Panc1 (cell line): Measurements from ENCODE around the gene KERA.

Experiments used
- POLR2AphosphoS5 ChIP-seq: IDR thresholded peaks from 2 replicates; pipeline ENCODE4 v1.6.1; 2012; ENCODE audit warnings: mild to moderate bottlenecking, low read depth, low read length, moderate library complexity
- SIN3A ChIP-seq: IDR thresholded peaks from 2 replicates; pipeline ENCODE4 v1.6.1; 2012; ENCODE audit warnings: low read depth, mild to moderate bottlenecking, low read length, moderate library complexity, borderline replicate concordance; ENCODE audit not compliant: insufficient read depth
- TCF7L2 ChIP-seq: IDR thresholded peaks from 2 replicates; pipeline ENCODE4 v1.6.1; 2011; ENCODE audit warnings: mild to moderate bottlenecking, low read depth, low read length, inconsistent platforms
- TF ChIP-seq, protein P1 (sequence below): fragments of 450-650 bp; IDR thresholded peaks from 2 replicates; pipeline ENCODE4 v1.5.1; 2017; ENCODE audit warnings: mild to moderate bottlenecking
- TF ChIP-seq, protein P2 (sequence below), 2 experiments: IDR thresholded peaks; 2 replicates each; pipeline ENCODE4 v1.6.1; 2011 to 2012; ENCODE audit warnings: low read depth in 2 of 2, control low read depth in 1 of 2, low read length in 1 of 2, mild to moderate bottlenecking in 1 of 2, moderate library complexity in 1 of 2; ENCODE audit not compliant: insufficient read depth in 1 of 2

DNA sequence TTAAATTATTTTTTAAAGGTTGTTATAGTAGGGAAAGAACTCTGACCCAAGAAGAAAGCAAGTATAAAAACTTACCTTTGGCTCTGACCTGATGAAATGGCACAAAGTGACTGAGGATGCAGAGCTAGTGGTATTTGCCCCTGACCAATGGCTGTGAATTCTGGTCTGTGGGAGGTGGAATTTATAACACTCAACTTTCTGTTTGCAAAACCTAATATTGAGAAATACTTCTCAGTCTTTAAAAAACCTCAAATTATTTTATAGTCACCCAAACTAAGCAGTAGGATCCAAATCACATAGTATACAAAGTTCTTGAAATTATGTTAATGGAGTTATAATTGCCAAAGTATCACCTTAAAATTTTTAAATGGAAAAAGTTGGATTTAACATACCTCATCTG lies 53.0 kb downstream of the KERA start, which contains the start of gene EPYC:
- TF ChIP-seq SIN3A, result no peak
- TF ChIP-seq, protein P1, sequence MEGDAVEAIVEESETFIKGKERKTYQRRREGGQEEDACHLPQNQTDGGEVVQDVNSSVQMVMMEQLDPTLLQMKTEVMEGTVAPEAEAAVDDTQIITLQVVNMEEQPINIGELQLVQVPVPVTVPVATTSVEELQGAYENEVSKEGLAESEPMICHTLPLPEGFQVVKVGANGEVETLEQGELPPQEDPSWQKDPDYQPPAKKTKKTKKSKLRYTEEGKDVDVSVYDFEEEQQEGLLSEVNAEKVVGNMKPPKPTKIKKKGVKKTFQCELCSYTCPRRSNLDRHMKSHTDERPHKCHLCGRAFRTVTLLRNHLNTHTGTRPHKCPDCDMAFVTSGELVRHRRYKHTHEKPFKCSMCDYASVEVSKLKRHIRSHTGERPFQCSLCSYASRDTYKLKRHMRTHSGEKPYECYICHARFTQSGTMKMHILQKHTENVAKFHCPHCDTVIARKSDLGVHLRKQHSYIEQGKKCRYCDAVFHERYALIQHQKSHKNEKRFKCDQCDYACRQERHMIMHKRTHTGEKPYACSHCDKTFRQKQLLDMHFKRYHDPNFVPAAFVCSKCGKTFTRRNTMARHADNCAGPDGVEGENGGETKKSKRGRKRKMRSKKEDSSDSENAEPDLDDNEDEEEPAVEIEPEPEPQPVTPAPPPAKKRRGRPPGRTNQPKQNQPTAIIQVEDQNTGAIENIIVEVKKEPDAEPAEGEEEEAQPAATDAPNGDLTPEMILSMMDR, result no peak
- no peak for TF ChIP-seq POLR2AphosphoS5
- TF ChIP-seq, protein P2, sequence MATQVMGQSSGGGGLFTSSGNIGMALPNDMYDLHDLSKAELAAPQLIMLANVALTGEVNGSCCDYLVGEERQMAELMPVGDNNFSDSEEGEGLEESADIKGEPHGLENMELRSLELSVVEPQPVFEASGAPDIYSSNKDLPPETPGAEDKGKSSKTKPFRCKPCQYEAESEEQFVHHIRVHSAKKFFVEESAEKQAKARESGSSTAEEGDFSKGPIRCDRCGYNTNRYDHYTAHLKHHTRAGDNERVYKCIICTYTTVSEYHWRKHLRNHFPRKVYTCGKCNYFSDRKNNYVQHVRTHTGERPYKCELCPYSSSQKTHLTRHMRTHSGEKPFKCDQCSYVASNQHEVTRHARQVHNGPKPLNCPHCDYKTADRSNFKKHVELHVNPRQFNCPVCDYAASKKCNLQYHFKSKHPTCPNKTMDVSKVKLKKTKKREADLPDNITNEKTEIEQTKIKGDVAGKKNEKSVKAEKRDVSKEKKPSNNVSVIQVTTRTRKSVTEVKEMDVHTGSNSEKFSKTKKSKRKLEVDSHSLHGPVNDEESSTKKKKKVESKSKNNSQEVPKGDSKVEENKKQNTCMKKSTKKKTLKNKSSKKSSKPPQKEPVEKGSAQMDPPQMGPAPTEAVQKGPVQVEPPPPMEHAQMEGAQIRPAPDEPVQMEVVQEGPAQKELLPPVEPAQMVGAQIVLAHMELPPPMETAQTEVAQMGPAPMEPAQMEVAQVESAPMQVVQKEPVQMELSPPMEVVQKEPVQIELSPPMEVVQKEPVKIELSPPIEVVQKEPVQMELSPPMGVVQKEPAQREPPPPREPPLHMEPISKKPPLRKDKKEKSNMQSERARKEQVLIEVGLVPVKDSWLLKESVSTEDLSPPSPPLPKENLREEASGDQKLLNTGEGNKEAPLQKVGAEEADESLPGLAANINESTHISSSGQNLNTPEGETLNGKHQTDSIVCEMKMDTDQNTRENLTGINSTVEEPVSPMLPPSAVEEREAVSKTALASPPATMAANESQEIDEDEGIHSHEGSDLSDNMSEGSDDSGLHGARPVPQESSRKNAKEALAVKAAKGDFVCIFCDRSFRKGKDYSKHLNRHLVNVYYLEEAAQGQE (IDR thresholded peaks at IDR 0.05; ENCODE audit: insufficient read depth in 1 of 2, low read depth in 2 of 2, low read length in 1 of 2), result no peak
- TF ChIP-seq TCF7L2, result no peak
